ENCODE data around the gene DDX10.

GRCh38 chr11:108781946-108782345 is 117.1 kb downstream of the DDX10 start:
- no peak for TF ChIP-seq POLR2A (IDR thresholded peaks at IDR 0.05)
- no peak for TF ChIP-seq CTCF (IDR thresholded peaks at IDR 0.05)

All from testis (tissue), 2 donors.